DND-41 (cell line): ENCODE results near the gene MYCN.

ENCODE experiments used
- CTCF ChIP-seq: IDR thresholded peaks from 2 replicates; pipeline ENCODE4 v1.5.1; 2012; ENCODE audit warnings: borderline replicate concordance, low read length, moderate library complexity, mild to moderate bottlenecking; ENCODE audit not compliant: poor library complexity, severe bottlenecking; ENCODE audit errors: extremely low read depth
- EZH2 ChIP-seq: IDR thresholded peaks from 3 replicates; pipeline ENCODE4 v1.6.1; 2012; ENCODE audit warnings: borderline replicate concordance, low read depth, mild to moderate bottlenecking, moderate library complexity, low read length, inconsistent platforms; ENCODE audit not compliant: severe bottlenecking

- no peak for TF ChIP-seq CTCF
- TF ChIP-seq EZH2, result no peak
Measured at GRCh38 chr2:15981646-15982045, 41.3 kb downstream of the MYCN start.
